Measurements from ENCODE around the gene ASF1A.
A peak's percentile ranks its signal among the peaks of the same experiment; 100 is the strongest.

ASF1A gene

GRCh38 chr6:118897386-118897785 is 3.4 kb downstream of the ASF1A start:
- DNase-seq (ENCODE audit: low read depth), result no peak
- no peak for TF ChIP-seq CTCF (conservative IDR thresholded peaks at IDR 0.05; ENCODE audit: low read length)
- H3K4me3 ChIP-seq (ENCODE audit: low read length), result no peak overlapping the region

DNA sequence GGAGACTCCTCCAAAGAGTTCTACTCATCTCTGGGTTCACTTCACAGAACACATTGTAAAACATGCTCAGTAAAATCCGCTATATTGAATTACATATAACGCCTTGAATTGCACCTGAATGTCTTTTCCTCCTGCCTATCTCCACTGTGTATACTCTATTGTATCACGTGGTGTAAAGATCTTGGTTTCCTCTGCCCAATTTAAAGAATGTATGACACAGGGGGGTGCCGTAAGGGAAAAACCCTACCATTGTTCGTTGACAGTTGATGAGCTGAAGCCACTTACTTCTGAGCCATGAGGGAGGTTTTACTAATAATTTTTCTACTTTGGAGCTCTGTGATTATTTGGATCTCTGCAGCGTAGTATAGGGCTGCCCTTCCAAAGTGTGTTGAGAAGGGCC is 6.0 kb downstream of the ASF1A start:
- no peak for DNase-seq (ENCODE audit: low read depth)
- no peak for TF ChIP-seq CTCF (conservative IDR thresholded peaks at IDR 0.05; ENCODE audit: low read length)
- no peak overlapping the region for H3K4me3 ChIP-seq (ENCODE audit: low read length)

- H3K4me3 ChIP-seq (ENCODE audit: low read length), result no peak overlapping the region
- peak; percentile 61 for DNase-seq (ENCODE audit: low read depth)
- TF ChIP-seq CTCF (conservative IDR thresholded peaks at IDR 0.05; ENCODE audit: low read length), result no peak
Measured at GRCh38 chr6:118902726-118903125, 8.8 kb downstream of the ASF1A start.

GRCh38 chr6:118903138-118903537 is 9.2 kb downstream of the ASF1A start:
- TF ChIP-seq CTCF (conservative IDR thresholded peaks at IDR 0.05; ENCODE audit: low read length), result no peak
- DNase-seq (ENCODE audit: low read depth), result no peak
- H3K4me3 ChIP-seq (ENCODE audit: low read length), result no peak overlapping the region

GRCh38 chr6:118903691-118904090 is 9.7 kb downstream of the ASF1A start:
- DNase-seq (ENCODE audit: low read depth), result no peak
- no peak for TF ChIP-seq CTCF (conservative IDR thresholded peaks at IDR 0.05; ENCODE audit: low read length)
- no peak overlapping the region for H3K4me3 ChIP-seq (ENCODE audit: low read length)

DNA sequence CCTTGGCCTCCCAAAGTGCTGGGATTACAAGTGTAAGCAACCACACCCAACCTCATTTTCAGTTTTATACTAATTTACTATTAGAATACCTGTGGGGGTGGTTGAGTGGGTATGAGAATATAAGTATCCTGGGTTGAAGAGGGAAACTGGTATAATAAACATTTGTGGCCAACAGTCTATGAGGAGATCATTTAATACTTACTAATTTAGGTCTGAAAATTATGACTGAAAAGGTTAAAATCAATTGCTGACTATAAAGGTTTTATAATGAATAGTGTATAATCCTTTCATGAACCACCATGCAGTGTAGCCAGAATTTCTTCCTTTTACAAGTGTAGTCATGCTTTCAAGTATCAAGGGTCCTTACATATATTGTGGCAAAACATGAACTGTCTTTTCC is 11.1 kb downstream of the ASF1A start:
- H3K4me3 ChIP-seq (ENCODE audit: low read length), result no peak overlapping the region
- DNase-seq (ENCODE audit: low read depth), result no peak
- TF ChIP-seq CTCF (conservative IDR thresholded peaks at IDR 0.05; ENCODE audit: low read length), result no peak

GRCh38 chr6:118905851-118906250 is 11.9 kb downstream of the ASF1A start:
- no peak for DNase-seq (ENCODE audit: low read depth)
- TF ChIP-seq CTCF (conservative IDR thresholded peaks at IDR 0.05; ENCODE audit: low read length), result no peak
- H3K4me3 ChIP-seq (ENCODE audit: low read length), result no peak overlapping the region
